Heart right ventricle (tissue), 16 donors: ENCODE results near the gene PSEN2. TPM values are rescaled to one million over a fixed set of nuclear protein-coding genes. Genes with fewer than 3 reads are reported as not detected.

Source experiments
- ATAC-seq, 8 donors: fragments of 200-7000 bp; cut with Tn5 transposase; one replicate each; pipeline ENCODE4 v1.9.1; 2020; ENCODE audit warnings: mild to moderate bottlenecking in 8 of 8, moderate library complexity in 8 of 8, moderate number of reproducible peaks in 1 of 8
- DNase-seq, 2 donors: peaks; one replicate each; pipeline ENCODE4 v3.0.0-alpha.2; 2020
- H3K27ac ChIP-seq, 10 donors: fragments of 200-600 bp; sonication (generic) in 2 of 10; one replicate each; pipeline versions ENCODE4 v1.5.0 to v1.8.0; 2020 to 2022; ENCODE audit warnings: mild to moderate bottlenecking in 3 of 10
- H3K27me3 ChIP-seq, 7 donors: fragments of 200-600 bp; one replicate each; pipeline ENCODE4 v1.8.0; 2021 to 2022; ENCODE audit warnings: mild to moderate bottlenecking in 2 of 7
- H3K36me3 ChIP-seq, 9 donors: fragments of 200-600 bp; sonication (generic) in 1 of 9; one replicate each; pipeline versions ENCODE4 v1.5.0 to v1.8.0; 2020 to 2022; ENCODE audit warnings: mild to moderate bottlenecking in 2 of 9
- H3K4me1 ChIP-seq, 9 donors: fragments of 200-600 bp; sonication (generic) in 1 of 9; one replicate each; pipeline versions ENCODE4 v1.5.0 to v1.8.0; 2020 to 2022; ENCODE audit warnings: mild to moderate bottlenecking in 4 of 9
- H3K4me3 ChIP-seq, 10 donors: fragments of 200-600 bp; sonication (generic) in 2 of 10; one replicate each; pipeline versions ENCODE4 v1.5.0 to v1.8.0; 2020 to 2022; ENCODE audit warnings: mild to moderate bottlenecking in 7 of 10, moderate library complexity in 2 of 10
- H3K9me3 ChIP-seq, 11 donors: fragments of 200-600 bp in 10 of 11; sonication (generic) in 2 of 11; one replicate each; pipeline versions ENCODE4 v1.5.0 to v1.8.0; 2013 to 2022; ENCODE audit warnings: mild to moderate bottlenecking in 2 of 11, control low read depth in 1 of 11, moderate library complexity in 1 of 11
- CTCF ChIP-seq, 9 donors: fragments of 200-600 bp; sonication (generic) in 2 of 9; IDR thresholded peaks; one replicate each; pipeline versions ENCODE4 v1.5.0 to v1.8.0; 2021 to 2022; ENCODE audit warnings: antibody characterized with exemption in 9 of 9, mild to moderate bottlenecking in 5 of 9, moderate library complexity in 1 of 9
- WGBS, 2 donors: extraction: QIAGEN DNeasy Blood & Tissue Kit; methylation state at CpG; one replicate each; pipeline ENCODE4 v1.1.7; 2013; ENCODE audit warnings: inconsistent platforms in 1 of 2; 5-methylcytosine and 5-hydroxymethylcytosine counted together
- intact Hi-C, 10 donors: fragments of 100-400 bp; cut with DNase I; formaldehyde crosslinking; loops; one replicate each; pipeline versions ENCODE4 v1.11.1 to v1.14.2; 2022
- polyA plus RNA-seq, 2 donors: library from polyadenylated mRNA; stranded (reverse); fragments of 200-250 nt; gene quantifications; one replicate each; pipeline ENCODE4 v1.2.3, GENCODE V29; 2013
- total RNA-seq, 10 donors: library from RNA; stranded (reverse); fragmentation: NEBNext Ultra II Directional in 3 of 10; extraction: Animal tissue kit (Norgen Biotek cat#: 25700) in 3 of 10; gene quantifications; one replicate each; pipeline versions ENCODE4 v1.2.1 to v1.2.4, GENCODE V29; 2021 to 2023
- donor health status: Arrhythmogenic right ventricular cardiomyopathy.
- donor health status: ischemic (EF 13 %, LVEDD 7.1; RV severe dilation, severe dysfunction).
- donor health status: healthy with polysubstance abuse.
- donor health status: DM: no; HTN: yes; CAD: no.
- donor health status: DM: no; HTN: no; CAD: no.
- donor health status: ischemic (EF 25% LVEDD 6.9; RV normal size, moderate dysfunction).
- donor health status: ischemic (EF 25% LVEDD 5.7; RV mildly dilated, moderate dysfunction).
- donor health status: healthy.
- donor health status: DM: yes; HTN: yes; CAD: no.
- donor health status: Ischemic cardiomyopathy.
- donor health status: ischemic (EF 35%, LVEDD 5.7; RV mildly dilated, moderate dysfunction).
- donor health status: nonischemic (EF 11% LVEDD 7.7; RV severe dilation, severe dysfunction).
- donor health status: DM: yes; HTN: yes; CAD: no.
- donor health status: PGD.
- donor health status: ischemic (EF 29% LVEDD 5.4; RV normal size, mild dysfunction).
- donor health status: nonischemic (EF 23%, LVEDD 6.1; RV moderate dilation, normal function).

The PSEN2 gene
- total and polyA plus RNA-seq, 12 donors: 12.9 to 25.8 (median 19.2) TPM

GRCh38 chr1:226895644-226896043, 25.2 kb downstream of the PSEN2 start:
- WGBS, 2 donors: 87 to 94% methylated on average over 11 of the region's 11 CpGs
- Histone ChIP-seq H3K4me1 (peaks cover 0 to 19% (median 11%) of the 10 kb centered on the region in 9 donors), H3K4me3 (no peak overlapping the region), H3K27me3 (no peaks in the 10 kb centered on the region), H3K9me3 (no peaks in the 10 kb centered on the region), H3K27ac (no peak overlapping the region), H3K36me3 (peaks cover 0 to 100% (median 32%) of the 10 kb centered on the region in 9 donors)
- TF ChIP-seq CTCF (IDR thresholded peaks at IDR 0.05): no peak
- DNase-seq (no peak), ATAC-seq (no peak)
- intact Hi-C loops: no loop called here

GRCh38 chr1:226898246-226898645, 27.8 kb downstream of the PSEN2 start:
- 93 to 96% methylated on average over 3 of the region's 3 CpGs for WGBS, 2 donors
- Histone ChIP-seq H3K9me3 (no peaks in the 10 kb centered on the region), H3K4me1 (no peaks in the 10 kb centered on the region), H3K4me3 (no peak overlapping the region), H3K27ac (no peak overlapping the region), H3K36me3 (peaks cover 0 to 81% (median 26%) of the 10 kb centered on the region in 9 donors), H3K27me3 (no peaks in the 10 kb centered on the region)
- intact Hi-C loops: no loop called here
- no peak for DNase-seq
- no peak for TF ChIP-seq CTCF (IDR thresholded peaks at IDR 0.05)
- no peak for ATAC-seq

DNA sequence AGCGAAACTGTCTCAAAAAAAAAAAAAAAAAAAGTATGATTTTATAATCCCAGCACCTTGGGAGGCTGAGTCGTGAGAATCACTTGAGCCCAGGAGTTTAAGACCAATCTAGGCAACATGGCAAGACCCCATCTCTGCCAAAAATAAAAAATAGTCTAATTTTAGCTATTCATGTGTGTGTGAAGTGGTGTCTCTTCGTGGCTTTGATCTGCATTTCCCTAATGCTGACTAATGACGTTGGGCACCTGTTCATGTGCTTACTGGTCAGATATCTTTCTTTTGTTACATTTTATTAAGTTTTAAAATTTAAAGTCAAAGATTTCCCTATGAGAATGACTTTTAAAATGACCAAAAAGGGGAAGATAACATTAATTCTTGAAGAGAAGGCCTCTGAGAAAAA, 31.0 kb downstream of the PSEN2 start:
- WGBS, 2 donors: 78 to 89% methylated on average over 4 of the region's 4 CpGs
- peaks cover 0 to 49% (median 10%) of the 10 kb centered on the region in 9 donors for H3K36me3 ChIP-seq
- no peak for DNase-seq

GRCh38 chr1:226902601-226903000, 32.2 kb downstream of the PSEN2 start:
- no peak for TF ChIP-seq CTCF (IDR thresholded peaks at IDR 0.05)
- no peak overlapping the region for H3K27ac ChIP-seq
- intact Hi-C loops: no loop called here

More for the DNA sequence above, 31.0 kb downstream of the PSEN2 start:
- H3K4me3 ChIP-seq: no peak overlapping the region
- no peak overlapping the region for H3K27ac ChIP-seq
- ATAC-seq: no peak
- intact Hi-C loops: no loop called here
- no peaks in the 10 kb centered on the region for H3K27me3 ChIP-seq
- no peak for TF ChIP-seq CTCF (IDR thresholded peaks at IDR 0.05)
- peaks cover 0 to 13% (median 0%) of the 10 kb centered on the region in 9 donors for H3K4me1 ChIP-seq
- no peaks in the 10 kb centered on the region for H3K9me3 ChIP-seq

More at GRCh38 chr1:226902601-226903000, 32.2 kb downstream of the PSEN2 start:
- Histone ChIP-seq H3K9me3 (no peaks in the 10 kb centered on the region), H3K27me3 (no peaks in the 10 kb centered on the region), H3K36me3 (peaks cover 0 to 37% (median 10%) of the 10 kb centered on the region in 9 donors), H3K4me1 (peaks cover 0 to 13% (median 0%) of the 10 kb centered on the region in 9 donors), H3K4me3 (no peak overlapping the region)
- DNase-seq: no peak
- 86 to 91% methylated on average over 4 of the region's 4 CpGs for WGBS, 2 donors
- no peak for ATAC-seq
